Measurements from ENCODE around the gene GALNT14.

- no peak for TF ChIP-seq REST (IDR thresholded peaks at IDR 0.05; ENCODE audit: borderline replicate concordance in 1 of 2, low read depth in 1 of 2, low read length in 2 of 2)
- TF ChIP-seq ZSCAN31 (CRISPR knock-in tag; IDR thresholded peaks at IDR 0.05; ENCODE audit: low read depth): no peak
- TF ChIP-seq, protein P1, sequence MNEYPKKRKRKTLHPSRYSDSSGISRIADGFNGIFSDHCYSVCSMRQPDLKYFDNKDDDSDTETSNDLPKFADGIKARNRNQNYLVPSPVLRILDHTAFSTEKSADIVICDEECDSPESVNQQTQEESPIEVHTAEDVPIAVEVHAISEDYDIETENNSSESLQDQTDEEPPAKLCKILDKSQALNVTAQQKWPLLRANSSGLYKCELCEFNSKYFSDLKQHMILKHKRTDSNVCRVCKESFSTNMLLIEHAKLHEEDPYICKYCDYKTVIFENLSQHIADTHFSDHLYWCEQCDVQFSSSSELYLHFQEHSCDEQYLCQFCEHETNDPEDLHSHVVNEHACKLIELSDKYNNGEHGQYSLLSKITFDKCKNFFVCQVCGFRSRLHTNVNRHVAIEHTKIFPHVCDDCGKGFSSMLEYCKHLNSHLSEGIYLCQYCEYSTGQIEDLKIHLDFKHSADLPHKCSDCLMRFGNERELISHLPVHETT (CRISPR knock-in tag; conservative IDR thresholded peaks at IDR 0.05): no peak
- TF ChIP-seq THAP8 (CRISPR knock-in tag; IDR thresholded peaks at IDR 0.05; ENCODE audit: borderline replicate concordance): no peak
- TF ChIP-seq CBX5 (CRISPR knock-in tag; IDR thresholded peaks at IDR 0.05; ENCODE audit: borderline replicate concordance): no peak
- no peak for TF ChIP-seq TERF1 (CRISPR knock-in tag; IDR thresholded peaks at IDR 0.05)
- no peak for TF ChIP-seq ZNF335 (CRISPR knock-in tag; IDR thresholded peaks at IDR 0.05)
- TF ChIP-seq FOXK1 (CRISPR knock-in tag; IDR thresholded peaks at IDR 0.05; ENCODE audit: borderline replicate concordance, low read depth): no peak
- TF ChIP-seq ZNF878 (CRISPR knock-in tag; IDR thresholded peaks at IDR 0.05): no peak
Observed at GRCh38 chr2:31032475-31032874, 105.8 kb downstream of the GALNT14 start.
